Measurements from ENCODE around the gene PNN.
"Not testable (repeated sequence)": the region's sequence is repeated elsewhere in the genome, so short reads cannot be mapped to it uniquely, and the experiment has no call there.

Gene PNN

DNA sequence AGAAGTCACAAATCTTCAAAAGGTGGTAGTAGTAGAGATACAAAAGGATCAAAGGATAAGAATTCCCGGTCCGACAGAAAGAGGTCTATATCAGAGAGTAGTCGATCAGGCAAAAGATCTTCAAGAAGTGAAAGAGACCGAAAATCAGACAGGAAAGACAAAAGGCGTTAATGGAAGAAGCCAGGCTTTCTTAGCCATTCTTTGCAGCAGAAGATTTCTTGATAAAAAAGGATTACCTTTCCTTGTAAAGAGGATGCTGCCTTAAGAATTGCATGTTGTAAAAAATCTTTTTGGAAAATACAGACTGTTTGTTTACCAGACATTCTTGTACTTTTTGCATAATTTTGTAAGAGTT, 6.6 kb downstream of the PNN start:
- DNase-seq, result no peak

DNA sequence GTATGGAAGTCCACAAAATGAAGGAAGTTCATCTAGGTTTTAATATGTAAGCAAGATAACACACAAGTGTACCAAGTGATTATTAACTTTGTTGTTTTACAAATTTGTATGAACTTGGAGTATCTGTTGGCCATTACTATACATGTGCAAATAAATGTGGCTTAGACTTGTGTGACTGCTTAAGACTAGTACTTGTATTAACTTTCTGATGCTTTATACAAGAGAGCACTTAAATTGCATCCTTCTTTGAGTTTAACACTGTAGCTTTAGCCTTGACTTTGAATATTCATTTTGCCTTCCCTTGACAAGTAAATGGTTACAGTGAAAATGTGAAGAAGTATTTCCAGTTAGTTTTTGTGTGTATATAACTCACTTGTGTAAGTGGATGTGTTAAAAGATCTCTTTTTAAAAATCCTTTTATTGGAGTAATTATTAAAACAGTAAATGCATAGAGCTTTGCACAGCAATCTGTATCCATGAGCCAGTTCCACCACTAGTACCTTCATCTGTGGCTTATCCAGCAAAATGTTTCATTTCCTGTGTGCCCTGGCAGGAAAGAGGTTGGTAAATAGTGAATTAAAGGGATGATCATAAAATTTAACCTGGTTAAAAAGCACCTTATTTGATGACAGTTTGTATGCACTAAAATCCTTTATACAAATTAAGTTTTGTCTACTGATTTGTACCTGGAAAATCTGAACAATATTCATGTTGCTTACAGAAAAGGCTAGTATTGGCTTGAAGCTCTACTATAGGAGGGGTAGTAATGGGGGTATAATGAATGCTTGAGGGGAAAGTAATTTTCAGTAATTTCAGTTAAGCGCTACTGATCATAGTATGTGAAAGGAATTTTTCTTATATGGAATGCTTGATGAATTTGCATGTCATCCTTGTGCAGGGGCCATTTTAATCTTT, 8.0 kb downstream of the PNN start:
- peak in 1 of 2 experiments; percentile 9 for DNase-seq

DNA sequence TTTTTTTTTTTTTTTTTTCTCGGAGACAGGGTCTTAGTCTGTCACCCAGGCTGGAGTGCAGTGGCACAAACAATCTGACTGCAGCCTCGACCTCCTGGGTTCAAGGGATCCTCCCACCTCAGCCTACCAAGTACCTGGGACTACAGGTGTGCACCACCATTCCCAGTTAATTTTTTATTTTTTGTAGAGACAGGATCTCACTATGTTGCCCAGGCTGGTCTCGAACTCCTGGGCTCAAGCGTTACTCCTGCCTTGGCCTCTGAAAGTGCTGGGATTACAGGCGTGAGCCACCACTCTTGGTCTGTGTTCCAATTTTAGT, 8.6 kb downstream of the PNN start:
- DNase-seq, result not testable (repeated sequence)

DNA sequence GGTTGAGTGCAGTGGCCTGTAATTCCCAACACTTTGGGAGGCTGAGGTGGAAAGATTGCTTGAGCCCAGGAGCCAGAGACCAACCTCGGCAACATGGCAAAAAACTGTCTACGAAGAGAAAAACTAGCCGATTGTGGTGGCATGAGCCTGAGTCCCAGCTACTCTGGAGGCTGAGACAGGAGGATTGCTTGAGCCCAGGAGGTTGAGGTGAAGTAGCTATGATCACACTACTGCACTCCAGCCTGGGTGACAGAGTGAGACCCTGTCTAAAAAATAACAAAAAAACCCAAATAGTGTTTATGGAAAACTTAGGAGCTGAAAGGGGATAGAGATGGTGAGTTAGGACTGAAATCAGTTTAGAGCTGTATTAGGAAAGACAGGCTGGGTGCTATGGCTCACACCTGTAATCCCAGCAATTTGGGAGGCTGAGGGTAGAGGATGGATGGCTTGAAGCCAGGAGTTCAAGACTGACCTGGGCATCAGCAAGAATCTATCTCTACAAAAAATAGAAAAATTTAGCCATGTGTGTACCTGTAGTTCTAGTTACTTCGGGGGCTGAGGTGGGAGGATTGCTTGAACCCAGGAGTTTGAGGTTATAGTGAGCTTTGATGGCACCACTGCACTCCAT, 9.7 kb downstream of the PNN start:
- DNase-seq, result no peak

DNA sequence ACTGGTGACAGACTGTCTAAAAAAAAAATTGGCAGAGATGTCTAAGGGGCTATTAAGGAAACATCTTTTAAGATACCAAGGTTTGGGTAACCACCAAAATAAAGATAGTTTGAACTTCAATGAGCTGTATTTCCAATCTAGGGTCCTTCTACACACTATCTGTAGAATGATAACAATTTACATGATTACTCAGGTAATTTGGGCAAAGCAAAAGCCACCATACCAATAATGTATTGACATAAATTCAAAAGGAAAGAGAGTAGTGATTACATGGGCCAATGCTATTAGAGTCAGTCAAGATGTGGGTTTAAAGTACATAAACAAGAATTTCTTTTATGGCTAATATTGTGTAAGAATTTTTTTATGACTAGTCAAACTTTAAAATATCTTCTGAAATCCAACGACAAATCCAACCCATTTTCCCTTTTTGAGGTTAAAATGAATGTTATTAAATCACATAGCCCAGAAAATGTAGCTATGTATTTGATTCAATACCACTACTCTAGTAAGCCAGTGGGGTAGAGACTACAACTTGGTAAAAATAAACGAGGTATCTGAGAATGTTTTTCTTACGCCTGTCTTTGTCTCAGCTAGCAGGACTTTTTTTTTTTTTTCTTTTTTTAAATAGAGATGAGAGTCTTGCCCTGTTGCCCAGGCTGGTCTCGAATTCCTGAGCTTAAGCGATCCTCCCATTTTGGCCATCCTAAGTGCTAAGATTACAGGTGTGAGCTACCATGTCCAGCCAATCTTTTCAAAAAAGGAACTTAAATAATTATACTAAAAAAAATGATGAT, 10.4 kb downstream of the PNN start:
- no peak for DNase-seq

DNA sequence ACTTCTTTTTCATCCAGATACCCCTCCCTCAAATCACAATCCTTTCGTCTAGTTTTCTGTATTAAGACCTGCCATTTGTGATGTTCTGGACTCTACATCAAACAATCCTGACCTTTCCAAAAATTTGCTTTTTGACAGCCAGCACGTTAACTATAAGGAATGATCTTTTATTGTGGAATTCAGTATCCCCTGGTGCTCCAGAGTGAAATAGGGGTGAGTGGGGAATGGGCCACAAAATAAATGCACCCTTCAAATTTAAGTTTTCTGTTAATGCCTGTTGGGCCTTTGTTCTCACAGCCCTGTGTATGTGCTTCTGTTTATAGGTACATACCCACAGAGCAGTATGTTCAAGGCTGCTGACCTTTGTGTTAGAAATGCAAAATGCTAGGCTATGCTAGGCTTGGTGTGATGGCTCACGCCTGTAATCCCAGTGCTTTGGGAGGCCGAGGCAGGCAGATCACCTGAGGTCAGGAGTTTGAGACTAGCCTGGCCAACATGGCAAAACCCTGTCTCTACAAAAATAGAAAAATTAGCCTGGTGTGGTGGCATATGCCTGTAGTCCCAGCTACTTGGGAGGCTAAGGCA, 12.0 kb downstream of the PNN start:
- no peak for DNase-seq

DNA sequence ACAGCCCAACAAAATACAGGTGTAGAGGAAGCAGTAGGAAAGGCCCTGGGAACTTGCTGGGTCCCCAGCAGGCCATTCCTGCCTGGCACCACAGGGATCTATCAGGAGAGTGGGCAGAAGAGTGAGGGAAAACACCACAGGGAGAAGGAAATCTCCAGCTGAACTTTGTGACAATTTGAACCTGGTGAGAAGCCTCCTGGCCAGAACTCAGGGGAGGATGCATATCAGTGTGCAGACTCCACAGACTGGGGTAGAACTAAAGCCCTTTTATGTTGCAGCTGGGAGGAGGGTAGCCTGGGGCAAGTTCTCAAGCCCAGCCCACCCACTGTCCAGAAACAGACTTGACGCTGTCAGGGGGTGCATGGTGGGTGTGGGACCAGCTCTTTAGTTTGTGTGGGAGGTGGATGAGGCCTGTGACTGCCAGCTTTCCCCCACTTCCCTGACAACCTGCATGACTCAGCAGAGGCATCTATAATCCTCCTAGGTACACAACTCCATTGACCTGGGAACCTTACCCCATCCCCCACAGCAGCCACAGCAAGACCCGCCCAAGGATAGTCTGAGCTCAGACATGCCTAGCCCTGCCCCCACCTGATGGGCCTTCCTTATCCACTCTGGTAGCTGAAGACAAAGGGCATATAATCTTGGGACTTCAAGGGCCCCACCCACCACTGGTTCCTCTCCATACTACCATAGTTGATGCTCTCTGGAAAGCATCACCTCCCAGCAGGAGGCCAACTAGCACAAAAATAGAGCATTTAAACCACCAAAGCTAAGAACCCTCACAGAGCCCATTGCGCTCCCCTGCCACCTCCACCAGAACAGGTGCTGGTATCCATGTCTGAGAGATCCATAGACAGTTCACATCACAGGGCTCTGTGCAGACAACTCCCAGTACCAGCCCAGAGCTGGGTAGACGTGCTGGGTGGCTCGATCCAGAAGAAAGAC, 28.9 kb downstream of the PNN start:
- DNase-seq, result no peak

DNA sequence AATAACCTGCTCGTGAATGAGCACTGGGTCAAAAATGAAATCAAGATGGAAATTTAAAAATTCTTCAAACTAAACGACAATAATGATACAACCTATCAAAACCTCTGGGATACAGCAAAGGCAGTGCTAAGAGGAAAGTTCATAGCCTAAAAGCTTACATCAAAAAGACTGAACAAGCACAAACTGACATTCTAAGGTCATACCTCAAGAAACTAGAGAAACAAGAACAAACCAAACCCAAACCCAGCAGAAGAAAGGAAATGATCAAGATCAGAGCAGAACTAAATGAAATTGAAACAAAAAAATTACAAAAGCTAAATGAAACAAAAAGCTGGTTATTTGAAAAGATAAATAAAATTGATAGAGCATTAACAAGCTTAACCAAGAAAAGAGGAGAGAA, 32.4 kb downstream of the PNN start:
- DNase-seq, result not testable (repeated sequence)

DNA sequence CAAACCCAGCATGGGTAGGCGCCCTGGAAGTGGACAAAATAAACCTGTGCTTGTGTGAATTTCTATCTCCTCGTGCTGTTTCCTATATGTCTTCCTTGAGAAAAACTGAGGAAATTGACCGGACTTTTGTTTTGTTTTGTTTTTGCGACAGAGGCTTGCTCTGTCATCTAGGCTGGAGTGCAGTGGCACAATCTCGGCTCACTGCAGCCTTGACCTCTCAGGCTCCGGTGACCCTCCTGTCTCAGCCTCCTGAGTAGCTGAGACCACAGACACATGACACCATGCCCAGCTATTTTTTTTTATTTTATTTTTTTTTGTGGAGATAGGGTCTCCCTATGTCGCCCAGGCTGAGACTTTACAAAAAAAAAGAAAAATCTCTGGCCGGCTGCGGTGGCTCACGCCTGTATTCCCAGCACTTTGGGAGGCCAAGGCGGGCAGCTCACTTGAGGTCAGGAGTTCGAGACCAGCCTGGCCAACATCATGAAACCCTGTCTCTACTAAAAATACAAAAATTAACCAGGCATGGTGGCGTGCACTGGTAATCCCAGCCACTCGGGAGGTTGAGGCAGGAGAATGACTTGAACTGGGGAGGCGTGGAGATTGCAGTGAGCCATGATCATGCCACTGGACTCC, 36.2 kb downstream of the PNN start:
- DNase-seq, result no peak

DNA sequence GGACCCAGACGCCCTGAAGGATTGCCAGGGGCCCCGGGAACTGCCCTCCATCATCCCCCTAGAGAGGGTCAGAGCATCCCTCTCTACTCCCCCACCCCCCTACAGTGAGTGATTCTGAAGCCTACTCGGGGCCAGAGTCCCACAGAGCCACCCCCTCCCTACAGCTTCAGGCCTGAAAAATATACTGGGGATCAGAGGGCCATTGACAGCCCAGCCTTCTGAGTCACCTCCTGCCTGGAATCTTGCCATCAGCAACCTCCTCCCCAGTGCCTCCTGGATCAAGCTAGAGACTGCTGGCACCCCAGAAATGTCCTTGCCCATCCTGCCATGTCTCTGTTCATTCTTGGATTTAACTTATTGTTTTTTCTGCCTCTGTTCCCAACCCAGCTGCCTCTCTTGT, 37.0 kb downstream of the PNN start:
- no peak for DNase-seq

DNA sequence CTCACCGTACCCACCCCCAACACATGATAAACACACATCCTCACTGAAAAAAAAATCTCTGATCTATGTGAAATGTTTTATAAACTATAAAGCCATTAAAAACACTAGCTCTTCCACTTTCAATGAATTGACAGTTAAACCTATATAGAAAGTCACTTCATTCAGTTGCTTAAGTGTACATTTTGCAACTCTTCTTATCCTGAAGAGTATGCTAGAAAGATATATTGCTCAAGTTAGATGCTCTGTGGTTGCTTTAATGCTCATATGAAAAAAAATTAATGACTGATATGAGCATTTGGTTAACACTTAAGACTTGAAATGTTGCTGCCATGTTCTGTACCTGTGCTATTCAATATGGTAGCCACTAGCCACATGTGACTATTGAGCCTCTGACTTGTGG, 37.6 kb downstream of the PNN start:
- no peak for DNase-seq

DNA sequence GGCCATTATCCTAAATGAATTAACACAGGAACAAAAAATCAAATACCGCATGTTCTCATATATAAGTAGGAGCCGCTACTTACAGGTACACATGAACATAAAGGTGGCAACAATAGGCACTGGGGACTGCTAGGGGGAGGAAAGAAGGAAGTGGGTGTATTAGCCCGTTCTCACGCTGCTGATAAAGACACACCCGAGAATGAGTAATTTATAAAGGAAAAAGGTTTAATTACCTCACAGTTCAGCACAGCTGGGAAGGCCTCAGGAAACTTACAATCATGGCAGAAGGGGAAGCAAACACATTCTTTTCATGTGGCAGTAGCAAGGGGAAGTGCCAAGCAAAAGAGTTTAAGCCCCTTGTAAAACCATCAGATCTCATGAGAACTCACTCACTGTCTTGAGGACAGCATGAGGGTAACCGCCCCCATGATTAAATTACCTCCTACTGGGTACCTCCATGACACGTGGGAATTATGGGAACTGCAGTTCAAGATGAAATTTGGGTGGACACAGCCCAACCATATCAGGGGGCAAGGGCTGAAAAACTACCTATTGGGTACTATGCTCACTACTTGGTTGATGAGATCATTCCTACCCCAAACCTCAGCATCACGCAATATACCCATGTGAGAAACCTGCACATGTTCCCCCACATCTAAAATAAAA, 42.3 kb downstream of the PNN start:
- DNase-seq, result no peak

DNA sequence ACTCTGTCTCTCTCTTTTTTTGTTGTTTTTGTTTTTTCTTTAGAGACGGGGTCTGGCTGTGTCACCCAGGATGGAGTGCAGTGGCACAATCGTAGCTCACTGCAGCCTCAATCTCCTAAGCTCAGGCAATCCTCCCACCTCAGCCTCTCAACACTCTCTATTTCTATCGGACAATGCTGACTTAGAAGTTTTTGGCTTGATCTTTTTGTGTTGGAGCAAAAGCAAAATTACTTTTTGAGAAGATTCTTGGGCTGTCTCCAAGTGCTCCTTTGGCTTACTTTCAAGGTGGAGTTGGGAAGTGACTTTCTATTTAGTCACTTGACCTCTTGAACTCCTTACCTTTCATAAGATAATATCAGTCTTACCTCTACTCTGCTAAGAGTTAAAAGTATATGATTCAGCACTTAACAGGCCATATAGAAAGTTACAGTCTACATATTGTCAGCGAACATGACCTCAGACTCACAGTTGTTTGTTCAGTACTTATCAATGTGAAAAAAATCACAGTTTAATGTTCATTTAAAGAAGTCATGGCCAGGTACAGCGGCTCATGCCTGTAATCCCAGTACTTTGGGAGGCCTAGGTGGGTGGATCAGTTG, 43.2 kb downstream of the PNN start:
- DNase-seq, result no peak

DNA sequence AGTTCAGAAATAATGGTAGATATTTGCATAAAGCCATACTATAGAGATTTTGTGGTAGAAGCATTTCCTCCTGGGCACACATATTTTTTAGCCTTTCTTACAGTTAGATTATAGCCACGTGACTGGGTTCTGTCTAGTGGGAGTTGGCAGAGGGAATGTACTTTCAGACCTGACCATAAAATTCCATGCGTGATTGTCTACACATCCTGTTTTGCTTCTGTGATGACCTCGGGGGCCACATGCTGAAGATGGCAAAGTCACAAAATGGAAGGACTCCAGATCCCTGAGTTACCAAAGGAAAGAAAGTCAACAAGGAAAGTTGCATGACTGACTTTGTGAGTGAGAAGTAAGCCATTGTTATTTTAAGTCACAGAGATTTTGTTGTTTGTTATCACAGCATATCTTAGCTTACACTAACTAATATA, 44.0 kb downstream of the PNN start:
- no peak for DNase-seq

DNA sequence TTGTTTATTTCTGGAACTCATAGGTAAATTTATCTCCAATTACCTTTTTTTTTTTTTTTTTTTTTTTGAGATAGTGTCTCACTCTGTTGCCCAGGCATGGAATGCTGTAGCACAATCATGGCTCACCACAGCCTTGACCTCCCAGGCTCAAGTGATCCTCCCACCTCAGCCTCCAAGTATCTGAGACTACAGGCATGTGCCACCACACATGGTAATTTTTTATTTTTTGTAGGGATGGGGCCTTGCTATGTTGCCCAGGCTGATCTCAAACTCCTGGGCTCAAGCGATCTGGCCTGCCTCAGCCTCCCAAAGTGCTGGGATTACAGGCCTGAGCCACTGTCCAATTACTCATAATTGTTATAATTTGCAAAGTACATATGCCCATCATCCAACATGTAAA, 45.4 kb downstream of the PNN start:
- not testable (repeated sequence) for DNase-seq

DNA sequence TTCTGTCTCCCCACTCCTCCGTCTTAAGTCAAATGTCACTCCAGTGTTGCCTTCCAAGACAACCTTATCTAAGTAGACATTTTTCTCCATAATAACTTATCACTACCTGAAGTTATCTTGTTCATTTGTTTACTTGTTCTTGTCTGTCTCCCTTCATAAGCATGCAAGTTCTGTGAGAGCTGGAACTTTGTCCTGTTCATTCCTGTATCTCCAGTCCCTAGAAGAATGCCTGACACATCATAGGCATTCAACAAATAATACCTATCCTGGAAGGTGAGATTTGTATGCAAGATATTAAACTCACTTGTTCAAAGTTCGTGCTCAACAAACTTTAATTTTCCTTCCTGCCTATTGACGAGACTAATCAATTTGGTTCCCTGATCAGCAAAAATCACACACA, 53.0 kb downstream of the PNN start:
- DNase-seq, result no peak

DNA sequence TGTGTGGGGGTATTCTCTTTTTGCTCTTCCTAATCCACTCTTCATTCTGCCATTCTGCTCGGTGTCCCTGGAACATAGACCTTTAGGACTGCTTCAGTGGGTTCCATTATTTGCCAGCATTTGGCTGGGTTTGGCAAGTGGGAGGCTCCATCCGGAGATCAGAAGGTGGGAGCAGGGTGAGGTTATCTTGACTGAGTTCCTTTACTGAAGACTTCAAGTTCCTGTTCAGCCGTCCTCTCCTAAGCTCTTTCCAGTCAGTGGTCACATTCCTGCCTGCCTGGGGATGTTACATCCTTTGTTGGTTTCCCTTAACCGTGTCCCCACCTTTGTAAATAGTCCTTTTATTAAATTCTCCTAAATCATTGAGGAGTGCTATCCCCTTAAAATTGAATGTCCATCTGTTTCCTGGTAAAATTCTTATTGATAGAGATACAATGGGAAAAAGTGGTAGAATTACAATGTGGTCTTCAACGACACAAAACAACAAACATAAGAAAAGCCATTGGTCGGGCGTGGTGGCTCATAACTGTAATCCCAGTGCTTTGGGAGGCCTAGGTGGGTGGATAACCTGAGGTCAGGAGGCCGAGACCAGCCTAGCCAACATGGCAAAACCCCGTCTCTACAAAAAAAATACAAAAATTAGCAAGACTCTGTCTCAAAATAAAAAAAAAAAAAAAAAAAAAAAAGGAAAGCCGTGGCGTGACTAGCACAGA, 53.6 kb downstream of the PNN start:
- DNase-seq, result no peak

DNA sequence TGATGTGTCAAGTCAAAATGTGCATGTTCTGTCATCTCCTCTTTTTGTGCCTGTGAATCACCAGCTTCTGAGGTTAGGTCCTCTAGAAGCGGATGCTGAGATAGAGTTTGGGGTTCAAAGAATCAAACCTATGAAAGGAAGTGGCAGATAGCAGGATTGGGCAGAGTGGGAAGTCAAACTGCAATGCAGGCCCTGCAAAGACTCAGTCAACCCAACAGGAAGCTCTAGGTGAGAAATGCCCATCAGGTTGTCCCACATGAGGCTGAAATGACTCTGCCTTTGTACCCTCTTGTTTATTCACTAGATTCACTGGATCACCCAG, 54.1 kb downstream of the PNN start:
- no peak for DNase-seq

DNA sequence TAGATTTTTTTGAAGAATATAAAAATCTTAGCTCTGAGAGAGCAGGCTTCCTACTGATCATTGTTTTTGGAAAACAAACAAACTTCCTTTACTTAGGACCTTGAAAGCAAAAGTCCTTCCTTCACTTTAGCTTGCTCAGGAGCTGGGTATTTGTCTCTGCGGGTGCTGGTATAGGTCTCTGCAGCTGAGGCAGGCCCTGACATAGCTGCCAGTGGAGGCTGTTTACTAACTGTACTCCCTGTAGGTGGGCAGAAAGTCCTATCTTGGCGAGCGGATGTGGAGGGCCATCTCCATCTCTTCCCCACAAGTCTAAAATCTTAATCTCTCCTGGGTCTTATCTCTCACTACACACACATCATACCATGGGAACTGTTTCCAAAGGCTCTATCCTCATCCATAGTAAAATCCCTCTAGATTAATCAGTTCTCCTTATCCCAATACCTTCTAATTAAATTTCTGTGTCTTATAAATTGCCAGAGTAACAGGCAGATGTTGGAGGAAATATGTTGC, 54.6 kb downstream of the PNN start:
- DNase-seq, result no peak

DNA sequence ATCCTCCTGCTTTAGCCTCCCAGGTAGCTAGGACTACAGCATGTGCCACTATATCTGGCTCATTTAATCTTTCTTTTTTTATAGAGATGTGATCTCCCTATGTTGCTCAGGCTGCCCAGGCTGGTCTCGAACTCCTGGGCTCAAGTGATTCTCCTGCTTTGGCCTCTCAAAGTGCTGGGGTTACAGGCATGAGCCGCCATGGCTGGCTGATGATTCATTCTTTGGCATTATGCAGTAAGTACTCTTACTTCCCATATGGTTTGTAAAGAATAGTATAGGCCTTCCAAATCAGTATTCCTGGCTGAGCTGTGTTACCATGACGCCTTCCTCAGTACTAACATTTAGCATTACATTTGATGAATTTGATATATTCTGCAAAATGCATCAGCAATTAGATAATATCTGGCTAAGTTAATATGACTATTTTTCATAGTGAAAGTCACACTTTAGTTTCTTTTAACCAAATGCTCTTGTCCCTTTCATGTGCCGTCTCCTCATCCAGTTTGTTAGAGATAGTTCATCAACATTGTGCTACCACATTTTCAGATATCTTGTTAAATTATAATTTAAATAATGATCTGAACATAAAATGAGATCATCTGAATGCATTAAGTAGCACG, 55.5 kb downstream of the PNN start:
- DNase-seq, result no peak
